AG04450 (cell line): ENCODE data around the gene SLAMF9. TPM values are rescaled to one million over a fixed set of nuclear protein-coding genes. Genes with fewer than 3 reads are reported as not detected.
A peak's percentile ranks its signal among the peaks of the same experiment; 100 is the strongest.

Source experiments
- CTCF ChIA-PET: fragments of 300-600, 350-600 bp; formaldehyde crosslinking; extraction: SDS; loops from one replicate; lab custom pipeline; 2022; ENCODE audit warnings: antibody characterized with exemption, inconsistent platforms; lab: Charles Lee
- POLR2A ChIA-PET: fragments of 350-600 bp; formaldehyde crosslinking; extraction: SDS; loops from one replicate; lab custom pipeline; 2021; ENCODE audit warnings: antibody characterized with exemption, inconsistent platforms; lab: Yijun Ruan, JAX
- DNase-seq: peaks from one replicate; pipeline ENCODE4 v3.0.0-alpha.2; 2011; ENCODE audit warnings: low read depth, low spot score
- H3K27ac ChIP-seq: one replicate; pipeline ENCODE4 v1.5.1; 2012; ENCODE audit warnings: low read depth, low read length, control low read depth
- H3K27me3 ChIP-seq: one replicate; pipeline ENCODE4 v1.6.0; 2012; ENCODE audit warnings: low read length; ENCODE audit not compliant: control insufficient read depth, insufficient read depth
- H3K4me3 ChIP-seq: 2 replicates; pipeline ENCODE4 v1.5.1; 2011; ENCODE audit warnings: mild to moderate bottlenecking, low read depth, low read length, control low read depth
- H3K9me3 ChIP-seq: 2 replicates; pipeline ENCODE4 v1.5.1; 2012; ENCODE audit warnings: low read length; ENCODE audit not compliant: control insufficient read depth, insufficient read depth
- CTCF ChIP-seq: IDR thresholded peaks from 2 replicates; pipeline ENCODE4 v1.5.1; 2011; ENCODE audit warnings: low read depth, low read length, control low read depth, inconsistent platforms
- polyA plus RNA-seq: library from polyadenylated mRNA; depleted of rRNA; stranded (reverse); fragments of >200 nt; gene quantifications from 2 replicates; pipeline ENCODE4 v1.2.3, GENCODE V29; 2011

Gene SLAMF9
- polyA plus RNA-seq, 1 experiment: not detected

- ChIA-PET CTCF (interaction anchor here (1.1 to 7.6 kb wide), 3 partner anchors 14 to 123 kb away, joined by 3 to 91 read pairs (median 17); no protein-coding TSS in a partner anchor), POLR2A (interaction anchor here (0.6 to 1.2 kb wide), 3 partner anchors 176 to 1369 kb away, joined by 3 to 4 read pairs (median 3); partner anchors contain the start of gene IGSF8)
- Histone ChIP-seq H3K4me3 (peak overlapping the region; percentile 97), H3K27ac (peak overlapping the region; percentile 39), H3K9me3 (peaks cover 4% of the 10 kb centered on the region; the same call in 1 of the 2 replicates), H3K27me3 (no peaks in the 10 kb centered on the region)
- no peak for TF ChIP-seq CTCF
- DNase-seq: no peak
Measured at GRCh38 chr1:159921700-159922504, 32.1 kb downstream of the SLAMF9 start.

- no peak for TF ChIP-seq CTCF
- CTCF ChIA-PET: interaction anchor here (1.0 to 7.6 kb wide), 2 partner anchors 86 to 122 kb away, joined by 3 to 91 read pairs; no protein-coding TSS in a partner anchor
- Histone ChIP-seq H3K9me3 (peaks cover 4% of the 10 kb centered on the region; the same call in 1 of the 2 replicates), H3K27ac (no peak overlapping the region), H3K27me3 (no peaks in the 10 kb centered on the region), H3K4me3 (no peak overlapping the region)
- no peak for DNase-seq
- POLR2A ChIA-PET: no interaction called here
Measured at GRCh38 chr1:159921251-159921650, 32.8 kb downstream of the SLAMF9 start.

GRCh38 chr1:159920651-159921050 lies 33.4 kb downstream of the SLAMF9 start:
- Histone ChIP-seq H3K9me3 (peaks cover 4% of the 10 kb centered on the region; the same call in 1 of the 2 replicates), H3K27ac (no peak overlapping the region), H3K27me3 (no peaks in the 10 kb centered on the region), H3K4me3 (no peak overlapping the region)
- no peak for TF ChIP-seq CTCF
- POLR2A ChIA-PET: no interaction called here
- no peak for DNase-seq
- CTCF ChIA-PET: interaction anchor here (1.0 to 7.6 kb wide), 4 partner anchors 13 to 122 kb away, joined by 3 to 91 read pairs (median 8); no protein-coding TSS in a partner anchor

- CTCF ChIA-PET: interaction anchor here (1.0 to 2.9 kb wide), 3 partner anchors 14 to 87 kb away, joined by 3 to 12 read pairs (median 3); no protein-coding TSS in a partner anchor
- POLR2A ChIA-PET: no interaction called here
- Histone ChIP-seq H3K9me3 (peaks cover 4% of the 10 kb centered on the region; the same call in 1 of the 2 replicates), H3K4me3 (no peak overlapping the region), H3K27me3 (no peaks in the 10 kb centered on the region), H3K27ac (peak overlapping the region; percentile 2)
- DNase-seq: no peak
- TF ChIP-seq CTCF: no peak
Measured at GRCh38 chr1:159920202-159920601, 33.8 kb downstream of the SLAMF9 start.
